ENCODE measurements around the gene C7orf33. TPM values are rescaled to one million over a fixed set of nuclear protein-coding genes. Genes with fewer than 3 reads are reported as not detected.
"Not testable (repeated sequence)": the region's sequence is repeated elsewhere in the genome, so short reads cannot be mapped to it uniquely, and the experiment has no call there.

The C7orf33 gene
- not detected for polyA plus RNA-seq (2013, experiment 1 of 2; ENCODE audit: insufficient read length)
- polyA plus RNA-seq (2013, experiment 2 of 2; ENCODE audit: insufficient read length) = not detected

GRCh38 chr7:148590471-148590870, at the start of gene C7orf33:
TSS of gene C7orf33 (plus strand) at chr7:148590766. CDS start at chr7:148590926, 160 bp downstream.
- DNase-seq = no peak

DNA sequence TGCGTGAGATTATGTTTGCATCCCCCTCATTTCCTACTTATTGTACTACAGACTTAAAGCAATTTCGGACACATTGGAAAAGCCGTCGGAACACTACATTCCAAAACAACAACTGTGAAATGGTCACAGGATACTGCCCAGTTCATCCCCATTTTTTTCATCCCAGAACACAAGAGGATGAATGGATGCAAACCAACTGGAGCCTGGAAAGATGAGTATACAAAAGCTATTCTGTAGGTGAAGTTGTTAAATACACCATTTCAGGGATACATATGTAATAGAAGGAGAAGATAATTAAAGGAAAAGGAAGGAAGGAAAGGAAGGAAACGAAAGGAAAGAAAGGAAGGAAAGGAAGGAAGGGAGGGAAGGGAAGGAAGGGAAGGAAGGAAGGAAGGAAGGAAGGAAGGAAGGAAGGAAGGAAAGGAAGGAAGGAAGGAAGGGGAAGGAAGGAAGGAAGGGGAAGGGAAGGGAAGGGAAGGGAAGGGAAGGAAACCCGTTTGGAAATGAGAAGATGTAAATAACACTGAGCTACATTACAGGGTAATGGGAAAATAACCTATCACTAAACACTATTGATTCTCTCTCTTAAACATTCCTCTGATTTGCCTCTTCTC, 48.6 kb upstream of the C7orf33 start:
- no peak for DNase-seq

DNA sequence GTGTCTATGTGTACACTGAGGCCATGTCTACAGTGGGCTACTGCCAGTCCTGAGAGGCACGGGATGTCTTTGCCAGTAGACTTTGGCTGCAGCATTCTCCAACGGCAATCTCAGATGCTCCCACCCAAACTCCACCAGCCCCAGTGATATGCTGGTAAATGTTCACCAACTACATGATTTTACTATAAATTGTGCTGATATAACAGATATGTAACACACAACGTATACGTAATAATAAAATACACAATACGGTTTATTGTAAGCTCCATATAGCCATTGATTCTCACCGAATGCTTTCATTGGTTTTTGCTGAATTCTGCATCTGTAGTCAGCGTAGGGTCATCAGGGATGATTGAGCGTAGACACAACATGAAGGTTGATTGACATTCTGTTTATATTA, 47.3 kb upstream of the C7orf33 start:
- DNase-seq = no peak

DNA sequence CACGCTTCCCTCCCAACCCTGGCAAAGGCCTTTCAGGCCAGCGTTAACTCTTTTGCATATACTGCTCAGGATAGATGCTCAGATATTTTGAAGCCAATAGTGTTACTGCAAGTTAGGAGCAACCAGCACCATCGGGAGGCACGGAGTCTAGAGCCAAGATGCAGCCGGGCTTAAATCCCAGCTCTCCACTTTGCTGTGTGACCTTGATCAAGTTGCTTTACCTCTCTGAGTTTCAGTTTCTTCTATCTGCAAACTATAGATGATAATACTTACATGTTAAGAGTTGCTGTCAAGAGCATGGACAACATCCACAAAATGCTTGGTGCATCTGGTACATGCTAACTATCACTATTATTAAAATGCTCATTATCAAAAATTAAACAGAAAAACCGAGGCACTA, 45.4 kb upstream of the C7orf33 start:
- no peak for DNase-seq

- no peak for DNase-seq
Observed at GRCh38 chr7:148545932-148546331, 44.6 kb upstream of the C7orf33 start.

DNA sequence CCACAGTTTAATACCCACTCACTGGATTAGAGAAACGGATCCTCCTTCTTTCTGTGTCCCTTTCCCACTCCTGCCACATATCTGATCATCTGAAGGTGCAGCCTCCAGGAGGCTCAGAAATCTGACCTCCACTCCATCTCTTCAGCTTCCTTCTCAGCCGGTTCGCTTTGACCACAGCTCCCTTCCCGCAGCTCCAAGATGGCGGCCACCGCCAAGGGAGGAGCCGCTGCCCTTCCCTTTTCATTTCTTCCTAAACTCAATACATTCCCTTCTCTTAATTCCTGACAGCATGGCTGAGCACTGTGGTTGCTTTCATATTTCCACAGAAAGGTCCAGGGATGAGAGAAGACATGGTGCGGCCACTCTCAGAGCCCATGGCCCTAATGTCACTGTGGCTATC, 43.7 kb upstream of the C7orf33 start:
- no peak for DNase-seq

- no peak for DNase-seq
Observed at GRCh38 chr7:148547951-148548350, 42.6 kb upstream of the C7orf33 start.

- no peak for DNase-seq
Observed at GRCh38 chr7:148553979-148554378, 36.6 kb upstream of the C7orf33 start.

- no peak for DNase-seq
Observed at GRCh38 chr7:148556892-148557291, 33.7 kb upstream of the C7orf33 start.

DNA sequence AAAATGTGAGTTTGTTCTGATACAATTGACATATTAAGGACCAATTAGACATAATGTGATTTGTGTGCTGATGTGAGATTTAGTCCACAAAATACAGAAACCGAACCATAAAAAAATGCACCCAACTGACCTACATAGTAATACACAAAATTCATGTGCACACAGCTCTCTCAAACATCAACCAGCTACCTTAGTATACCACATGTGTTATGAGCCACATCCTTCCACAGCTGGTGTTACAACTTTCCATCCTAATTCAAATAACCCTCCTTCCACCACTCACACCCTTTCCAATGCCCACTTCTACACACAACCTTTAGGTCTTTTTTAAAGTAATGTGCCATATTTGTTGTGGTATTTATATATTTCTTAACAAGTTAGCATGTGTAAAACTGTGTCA, 31.7 kb upstream of the C7orf33 start:
- no peak for DNase-seq

- no peak for DNase-seq
Observed at GRCh38 chr7:148561099-148561498, 29.5 kb upstream of the C7orf33 start.

GRCh38 chr7:148563583-148564274, 26.8 kb upstream of the C7orf33 start:
- no peak for DNase-seq

- DNase-seq = peak; percentile 8
Observed at GRCh38 chr7:148564275-148564951, 26.2 kb upstream of the C7orf33 start.

DNA sequence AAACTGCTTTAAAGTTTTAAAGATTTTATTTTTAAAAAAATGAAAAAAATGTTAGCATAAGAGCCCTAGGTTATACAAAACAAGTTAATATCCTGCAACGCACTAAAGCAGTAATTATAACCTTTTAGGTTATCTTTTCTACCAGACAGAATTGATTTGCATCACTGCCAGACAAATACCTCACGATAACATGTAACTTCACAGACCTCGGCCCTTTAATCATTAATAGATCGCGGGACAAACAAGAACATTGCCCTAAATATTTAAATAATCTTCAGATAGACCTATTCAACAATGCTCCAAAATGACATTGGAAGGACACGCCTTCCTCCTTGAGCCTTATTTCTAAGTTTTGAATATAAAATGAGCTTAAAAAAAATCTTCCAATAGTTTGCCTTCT, 23.8 kb upstream of the C7orf33 start:
- no peak for DNase-seq

DNA sequence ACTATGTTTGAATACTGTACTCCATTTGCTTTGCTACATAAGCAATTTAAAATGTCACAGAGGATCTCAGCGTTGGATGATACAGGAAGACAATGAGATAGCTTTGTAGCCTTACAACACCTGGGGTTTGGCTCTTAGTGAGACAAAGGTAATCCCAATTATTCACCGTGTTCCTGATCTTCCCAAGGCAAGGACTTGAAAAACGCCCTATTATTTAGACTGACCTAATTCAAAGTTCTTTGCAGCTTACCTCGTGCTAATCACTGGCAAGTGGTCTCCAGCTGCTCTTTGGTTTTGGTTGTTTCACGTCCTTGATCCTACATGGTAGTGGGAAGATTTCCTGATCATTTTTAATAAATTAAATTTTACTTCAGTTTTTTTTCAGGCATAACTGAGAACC, 23.0 kb upstream of the C7orf33 start:
- no peak for DNase-seq

DNA sequence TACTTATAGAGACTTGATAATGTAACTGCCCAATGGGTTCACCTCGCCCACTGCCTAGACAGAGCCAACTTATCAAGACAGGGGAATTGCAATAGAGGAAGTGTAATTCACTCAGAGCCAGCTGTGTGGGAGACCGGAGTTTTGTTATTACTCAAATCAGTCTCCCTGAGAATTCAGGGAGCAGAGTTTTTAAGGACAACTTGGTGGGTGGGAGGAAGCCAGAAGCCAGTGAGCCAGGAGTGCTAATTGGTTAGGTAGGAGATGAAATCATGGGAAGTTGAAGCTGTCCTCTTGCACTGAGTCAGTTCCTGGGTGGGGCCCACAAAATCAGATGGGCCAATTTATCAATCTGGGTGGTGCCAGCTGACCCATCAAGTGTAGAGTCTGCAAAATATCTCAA, 20.1 kb upstream of the C7orf33 start:
- DNase-seq = no peak

DNA sequence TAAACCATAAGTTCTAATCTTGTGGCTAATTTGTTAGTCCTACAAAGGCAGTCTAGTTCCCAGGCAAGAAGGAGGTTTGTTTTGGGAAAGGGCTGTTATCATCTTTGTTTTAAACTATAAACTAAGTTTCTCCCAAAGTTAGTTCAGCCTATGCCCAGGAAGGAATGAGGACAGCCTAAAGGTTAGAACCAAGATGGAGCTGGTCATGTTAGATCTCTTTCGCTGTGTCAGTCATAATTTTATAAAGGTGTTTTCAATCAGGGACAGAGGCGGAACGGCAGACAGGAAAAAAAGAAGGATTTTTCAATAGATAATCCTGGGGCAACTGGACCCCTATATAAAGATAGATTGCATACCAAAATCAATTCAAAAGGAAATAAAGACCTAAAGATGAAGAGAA, 19.6 kb upstream of the C7orf33 start:
- DNase-seq = not testable (repeated sequence)

GRCh38 chr7:148571381-148571780, 19.2 kb upstream of the C7orf33 start:
- DNase-seq = no peak

GRCh38 chr7:148572067-148572522, 18.5 kb upstream of the C7orf33 start:
- no peak for DNase-seq

GRCh38 chr7:148573581-148573980, 17.0 kb upstream of the C7orf33 start:
- not testable (repeated sequence) for DNase-seq

- DNase-seq = peak; percentile 59
Observed at GRCh38 chr7:148575640-148576411, 14.7 kb upstream of the C7orf33 start.

GRCh38 chr7:148579366-148579765, 11.2 kb upstream of the C7orf33 start:
- no peak for DNase-seq

- DNase-seq = no peak
Observed at GRCh38 chr7:148580446-148580845, 10.1 kb upstream of the C7orf33 start.

Measured in fibroblast of skin of abdomen (primary cell).